BJ (cell line): ENCODE results near the gene CBY3. TPM values are rescaled to one million over a fixed set of nuclear protein-coding genes. Genes with fewer than 3 reads are reported as not detected.

Source experiments
- CTCF ChIA-PET: fragments of 350-600 bp; formaldehyde crosslinking; extraction: SDS; loops from one replicate; lab custom pipeline; 2021; ENCODE audit warnings: antibody characterized with exemption, inconsistent platforms; lab: Yijun Ruan, JAX
- POLR2A ChIA-PET: fragments of 300-600 bp; sonication (Branson Sonifier 250); formaldehyde crosslinking; extraction: SDS; loops from one replicate; lab custom pipeline; 2021; ENCODE audit warnings: antibody characterized with exemption; lab: Charles Lee
- DNase-seq: peaks from one replicate; pipeline ENCODE4 v3.0.0-alpha.2; 2011; ENCODE audit warnings: low read depth
- H3K27me3 ChIP-seq: 2 replicates; pipeline ENCODE4 v1.6.0; 2011; ENCODE audit warnings: low read length; ENCODE audit not compliant: control insufficient read depth, insufficient read depth
- H3K36me3 ChIP-seq: 2 replicates; pipeline ENCODE4 v1.5.1; 2011; ENCODE audit warnings: low read length; ENCODE audit not compliant: control insufficient read depth, insufficient read depth
- H3K4me3 ChIP-seq: 2 replicates; pipeline ENCODE4 v1.5.1; 2011; ENCODE audit warnings: low read depth, mild to moderate bottlenecking, control low read depth, low read length
- polyA plus RNA-seq: library from polyadenylated mRNA; depleted of rRNA; stranded (reverse); fragments of >200 nt; gene quantifications from 2 replicates; pipeline ENCODE4 v1.2.3, GENCODE V29; 2011
- TF ChIP-seq, protein P1 (sequence below): IDR thresholded peaks from 2 replicates; pipeline ENCODE4 v1.5.1; 2011; ENCODE audit warnings: low read depth, mild to moderate bottlenecking, control low read depth, inconsistent platforms, low read length, moderate library complexity; ENCODE audit not compliant: insufficient read depth

Gene CBY3
- polyA plus RNA-seq, 1 experiment, result not detected

DNA sequence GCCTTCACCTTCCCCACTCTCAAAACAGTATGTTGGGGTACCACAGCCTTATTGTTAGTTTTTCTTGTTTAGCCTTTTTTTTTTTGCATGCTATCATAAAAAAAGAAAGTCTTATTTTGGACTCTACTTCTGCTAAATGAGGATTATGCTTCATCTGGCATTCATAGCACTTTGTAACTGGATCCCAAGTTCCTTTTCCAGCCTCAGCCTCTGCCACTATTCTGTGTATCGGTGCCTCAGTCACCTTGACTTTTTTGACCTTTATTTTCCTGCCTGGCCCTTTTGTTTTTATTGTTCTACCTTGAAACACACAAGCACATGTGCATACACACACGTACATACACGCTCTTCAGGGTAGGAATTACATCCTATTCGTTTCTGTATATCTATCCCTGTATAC, 43.3 kb upstream of the CBY3 start:
- CTCF ChIA-PET, result interaction anchor here (0.6 kb wide), 1 partner anchor 134 kb away, joined by 3 read pairs; no protein-coding TSS in a partner anchor
- DNase-seq, result no peak
- no peak overlapping the region for H3K4me3 ChIP-seq
- no peaks in the 10 kb centered on the region for H3K27me3 ChIP-seq
- POLR2A ChIA-PET, result no interaction called here
- TF ChIP-seq, protein P1, sequence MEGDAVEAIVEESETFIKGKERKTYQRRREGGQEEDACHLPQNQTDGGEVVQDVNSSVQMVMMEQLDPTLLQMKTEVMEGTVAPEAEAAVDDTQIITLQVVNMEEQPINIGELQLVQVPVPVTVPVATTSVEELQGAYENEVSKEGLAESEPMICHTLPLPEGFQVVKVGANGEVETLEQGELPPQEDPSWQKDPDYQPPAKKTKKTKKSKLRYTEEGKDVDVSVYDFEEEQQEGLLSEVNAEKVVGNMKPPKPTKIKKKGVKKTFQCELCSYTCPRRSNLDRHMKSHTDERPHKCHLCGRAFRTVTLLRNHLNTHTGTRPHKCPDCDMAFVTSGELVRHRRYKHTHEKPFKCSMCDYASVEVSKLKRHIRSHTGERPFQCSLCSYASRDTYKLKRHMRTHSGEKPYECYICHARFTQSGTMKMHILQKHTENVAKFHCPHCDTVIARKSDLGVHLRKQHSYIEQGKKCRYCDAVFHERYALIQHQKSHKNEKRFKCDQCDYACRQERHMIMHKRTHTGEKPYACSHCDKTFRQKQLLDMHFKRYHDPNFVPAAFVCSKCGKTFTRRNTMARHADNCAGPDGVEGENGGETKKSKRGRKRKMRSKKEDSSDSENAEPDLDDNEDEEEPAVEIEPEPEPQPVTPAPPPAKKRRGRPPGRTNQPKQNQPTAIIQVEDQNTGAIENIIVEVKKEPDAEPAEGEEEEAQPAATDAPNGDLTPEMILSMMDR, result no peak
- peaks cover 32% of the 10 kb centered on the region for H3K36me3 ChIP-seq

DNA sequence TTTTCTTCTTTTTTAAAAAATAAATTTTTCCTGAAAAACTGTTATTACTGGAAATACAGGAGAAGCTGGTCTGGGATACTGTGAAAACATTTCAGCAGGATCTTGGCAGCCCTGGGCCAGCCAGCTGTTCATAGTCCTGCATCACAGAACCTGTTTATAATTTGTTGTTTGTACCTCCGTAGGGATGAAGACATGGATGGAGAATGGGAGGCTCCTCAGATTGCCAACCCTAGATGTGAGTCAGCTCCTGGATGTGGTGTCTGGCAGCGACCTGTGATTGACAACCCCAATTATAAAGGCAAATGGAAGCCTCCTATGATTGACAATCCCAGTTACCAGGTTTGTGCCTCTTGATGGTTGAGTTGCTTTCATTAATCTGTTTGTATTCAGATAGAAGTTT, 39.4 kb upstream of the CBY3 start:
- TF ChIP-seq, protein P1, result no peak
- Histone ChIP-seq H3K36me3 (peaks cover 30% of the 10 kb centered on the region), H3K27me3 (no peaks in the 10 kb centered on the region), H3K4me3 (no peak overlapping the region)
- CTCF ChIA-PET, result interaction anchor here (0.9 to 1.8 kb wide), 3 partner anchors 10 to 43 kb away, joined by 3 to 5 read pairs (median 3); no protein-coding TSS in a partner anchor
- no peak for DNase-seq
- POLR2A ChIA-PET, result no interaction called here

DNA sequence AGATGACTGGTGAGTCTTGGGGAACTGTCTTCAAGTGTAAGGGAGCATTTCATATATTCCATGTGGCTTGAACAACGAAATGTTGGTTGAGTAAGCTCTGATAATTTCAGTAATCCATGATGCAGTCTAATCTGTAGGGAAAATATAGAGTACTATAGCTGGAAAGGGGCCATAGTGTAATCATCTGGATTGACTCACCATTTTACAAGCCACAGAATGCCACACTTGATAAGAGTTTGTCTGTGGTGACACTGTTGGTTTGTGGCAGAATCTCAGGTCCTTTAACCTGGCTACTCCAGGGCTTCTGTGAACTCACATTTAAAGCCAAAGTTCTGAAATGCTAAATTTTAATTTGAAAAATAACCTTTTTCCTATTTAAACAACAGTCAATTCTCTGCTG, 35.5 kb upstream of the CBY3 start:
- H3K36me3 ChIP-seq, result peaks cover 25% of the 10 kb centered on the region
- CTCF ChIA-PET, result no interaction called here
- H3K4me3 ChIP-seq, result no peak overlapping the region
- TF ChIP-seq, protein P1, result no peak
- no peak for DNase-seq
- H3K27me3 ChIP-seq, result no peaks in the 10 kb centered on the region
- POLR2A ChIA-PET, result no interaction called here

GRCh38 chr5:179700401-179700918, 19.6 kb upstream of the CBY3 start:
- ChIA-PET POLR2A (no interaction called here), CTCF (interaction anchor here (1.0 to 1.2 kb wide), 2 partner anchors 13 to 62 kb away, joined by 3 to 4 read pairs; no protein-coding TSS in a partner anchor)
- H3K27me3 ChIP-seq, result no peaks in the 10 kb centered on the region
- DNase-seq, result no peak
- TF ChIP-seq, protein P1, result no peak
- peaks cover 1% of the 10 kb centered on the region for H3K36me3 ChIP-seq
- H3K4me3 ChIP-seq, result peak overlapping the region; percentile 92

GRCh38 chr5:179699616-179700237, 18.9 kb upstream of the CBY3 start:
- ChIA-PET POLR2A (interaction anchor here (0.8 kb wide), 1 partner anchor 1728 kb away, joined by 4 read pairs; no protein-coding TSS in a partner anchor), CTCF (interaction anchor here (1.2 kb wide), 1 partner anchor 13 kb away, joined by 4 read pairs; no protein-coding TSS in a partner anchor)
- H3K4me3 ChIP-seq, result peak overlapping the region; percentile 92
- no peaks in the 10 kb centered on the region for H3K27me3 ChIP-seq
- TF ChIP-seq, protein P1, result no peak
- peaks cover 1% of the 10 kb centered on the region for H3K36me3 ChIP-seq
- no peak for DNase-seq
